ENCODE measurements around the gene RNF113A. TPM values are rescaled to one million over a fixed set of nuclear protein-coding genes. Genes with fewer than 3 reads are reported as not detected.

RNF113A gene
- polyA plus RNA-seq, 3 donors, result 20.4 to 21.6 (median 21.5) TPM

DNA sequence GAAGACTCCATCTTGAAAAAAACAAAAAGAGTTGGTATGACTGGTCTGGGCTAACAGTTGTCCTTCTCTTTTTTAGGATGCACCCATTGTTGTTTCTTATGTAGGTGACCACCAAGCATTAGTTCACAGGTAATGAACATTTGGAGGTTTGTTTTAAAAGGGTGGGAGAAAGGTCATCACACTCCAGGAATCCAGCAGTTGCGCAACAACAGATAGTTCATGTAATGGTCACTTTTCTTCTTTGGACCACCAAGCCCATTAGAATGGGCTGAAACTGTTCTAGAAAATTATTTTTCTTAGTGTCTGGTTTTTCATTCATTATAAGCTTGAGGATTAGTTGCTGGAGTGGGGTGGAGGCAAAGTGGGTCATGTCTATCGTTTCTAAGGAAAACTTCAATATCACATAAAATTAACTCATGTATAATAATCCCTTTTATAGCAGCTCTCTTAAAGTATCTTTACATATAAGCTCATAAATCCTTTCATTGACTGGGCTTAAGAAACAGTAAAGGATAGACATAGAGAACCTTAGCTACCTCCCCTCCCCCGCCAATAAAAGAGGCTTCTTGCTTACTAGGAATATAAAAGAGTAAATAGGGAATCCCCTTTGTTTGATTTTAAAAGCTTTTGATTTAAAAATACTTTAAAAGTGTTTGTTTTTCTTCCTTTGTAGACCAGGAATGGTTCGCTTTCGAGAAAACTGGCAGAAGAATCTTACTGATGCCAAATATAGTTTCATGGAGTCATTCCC is 48.5 kb upstream of the RNF113A start:
- Histone ChIP-seq H3K4me1 (ENCODE audit: control insufficient read depth in 1 of 2, insufficient read depth in 2 of 2, low read length in 2 of 2) (no peaks in the 10 kb centered on the region), H2AFZ (ENCODE audit: insufficient read depth, low read depth, low read length, poor library complexity, severe bottlenecking) (no peak overlapping the region), H3K27me3 (ENCODE audit: control insufficient read depth in 2 of 2, insufficient read depth in 2 of 2, low read length in 2 of 2) (no peaks in the 10 kb centered on the region), H4K20me1 (ENCODE audit: insufficient read depth, low read length) (no peaks in the 10 kb centered on the region), H3K79me2 (ENCODE audit: insufficient read depth, low read length) (no peaks in the 10 kb centered on the region), H3K9ac (ENCODE audit: insufficient read depth, low read length, poor library complexity, severe bottlenecking) (no peak overlapping the region), H3K4me2 (replicated peaks; ENCODE audit: extremely low read depth, low read length, poor library complexity, severe bottlenecking) (no peak overlapping the region), H3K4me3 (replicated peaks in 1 of 3; ENCODE audit: low read depth in 2 of 3, low read length in 3 of 3) (no peak overlapping the region), H3K36me3 (replicated peaks in 1 of 2; ENCODE audit: control insufficient read depth in 1 of 2, insufficient read depth in 2 of 2, low read length in 2 of 2) (peaks cover 0 to 11% of the 10 kb centered on the region in 2 donors), H3K27ac (ENCODE audit: low read depth in 1 of 2, low read length in 2 of 2) (no peak overlapping the region), H3K9me3 (replicated peaks in 1 of 2; ENCODE audit: control insufficient read depth in 1 of 2, insufficient read depth in 1 of 2, low read length in 2 of 2) (no peaks in the 10 kb centered on the region)
- WGBS (ENCODE audit: insufficient coverage), result no CpG with 5 or more reads among the region's 5 CpGs
- Mint-ChIP-seq H3K9me3 (peaks cover 0 to 5% (median 0%) of the 10 kb centered on the region in 7 donors), H3K36me3 (peaks cover 10 to 20% of the 10 kb centered on the region in 2 donors), H3K27ac (no peak overlapping the region), H3K4me3 (no peak overlapping the region), H3K4me1 (no peaks in the 10 kb centered on the region), H3K27me3 (ENCODE audit: low read depth in 3 of 3) (peaks cover 0 to 2% (median 0%) of the 10 kb centered on the region in 3 donors)
- intact Hi-C loops (cut with micrococcal nuclease), result no loop called here
- no peak for DNase-seq
- no peak for TF ChIP-seq CTCF (IDR thresholded peaks at IDR 0.05)

DNA sequence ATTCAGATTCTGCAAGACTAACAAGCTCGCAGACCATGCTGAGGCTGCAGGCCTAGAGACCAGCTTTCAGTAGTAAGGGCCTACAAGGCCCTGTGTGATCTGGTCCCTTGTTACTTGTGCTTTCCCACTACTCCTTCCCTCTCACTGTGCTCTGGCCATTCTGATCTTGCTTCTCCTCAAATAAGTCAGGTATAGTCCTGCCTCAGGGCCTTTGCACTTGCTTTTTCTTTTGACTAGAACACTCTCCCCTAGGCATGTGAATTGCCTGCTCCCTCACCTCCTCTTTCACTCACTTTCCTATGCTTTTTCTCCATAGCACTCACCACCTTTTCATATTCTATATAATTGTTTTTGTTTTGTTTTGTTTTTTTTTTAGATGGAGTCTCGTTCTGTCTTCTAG is 46.3 kb upstream of the RNF113A start:
- no peak overlapping the region for H3K4me2 ChIP-seq (replicated peaks; ENCODE audit: extremely low read depth, low read length, poor library complexity, severe bottlenecking)
- no peaks in the 10 kb centered on the region for H3K36me3 ChIP-seq (replicated peaks in 1 of 2; ENCODE audit: control insufficient read depth in 1 of 2, insufficient read depth in 2 of 2, low read length in 2 of 2)
- 100% methylated on average over 1 of the region's 2 CpGs for WGBS (ENCODE audit: insufficient coverage)
- H3K9ac ChIP-seq (ENCODE audit: insufficient read depth, low read length, poor library complexity, severe bottlenecking), result no peak overlapping the region
- no peak overlapping the region for H2AFZ ChIP-seq (ENCODE audit: insufficient read depth, low read depth, low read length, poor library complexity, severe bottlenecking)
- peaks cover 0 to 5% (median 0%) of the 10 kb centered on the region in 3 donors for H3K27me3 Mint-ChIP-seq (ENCODE audit: low read depth in 3 of 3)
- no peaks in the 10 kb centered on the region for H3K9me3 ChIP-seq (replicated peaks in 1 of 2; ENCODE audit: control insufficient read depth in 1 of 2, insufficient read depth in 1 of 2, low read length in 2 of 2)
- DNase-seq, result no peak
- H3K27ac ChIP-seq (ENCODE audit: low read depth in 1 of 2, low read length in 2 of 2), result no peak overlapping the region
- no peak overlapping the region for H3K4me3 ChIP-seq (replicated peaks in 1 of 3; ENCODE audit: low read depth in 2 of 3, low read length in 3 of 3)
- no peak overlapping the region for H3K4me3 Mint-ChIP-seq
- H3K27me3 ChIP-seq (ENCODE audit: control insufficient read depth in 2 of 2, insufficient read depth in 2 of 2, low read length in 2 of 2), result no peaks in the 10 kb centered on the region
- intact Hi-C loops (cut with micrococcal nuclease), result no loop called here
- peaks cover 0 to 5% (median 0%) of the 10 kb centered on the region in 7 donors for H3K9me3 Mint-ChIP-seq
- H3K27ac Mint-ChIP-seq, result no peak overlapping the region
- no peaks in the 10 kb centered on the region for H3K4me1 Mint-ChIP-seq
- no peaks in the 10 kb centered on the region for H3K79me2 ChIP-seq (ENCODE audit: insufficient read depth, low read length)
- H3K4me1 ChIP-seq (ENCODE audit: control insufficient read depth in 1 of 2, insufficient read depth in 2 of 2, low read length in 2 of 2), result no peaks in the 10 kb centered on the region
- TF ChIP-seq CTCF (IDR thresholded peaks at IDR 0.05), result no peak
- H4K20me1 ChIP-seq (ENCODE audit: insufficient read depth, low read length), result no peaks in the 10 kb centered on the region
- H3K36me3 Mint-ChIP-seq, result peaks cover 0 to 1% of the 10 kb centered on the region in 2 donors

Data from CD14-positive monocyte (primary cell).